B cell (primary cell): ENCODE measurements around the gene CDRT4.

Source experiments
- CTCF ChIP-seq: fragments of 200-600 bp; IDR thresholded peaks from one replicate; pipeline ENCODE4 v1.8.0; 2022; ENCODE audit warnings: antibody characterized with exemption, mild to moderate bottlenecking
- EZH2 ChIP-seq: IDR thresholded peaks from 2 replicates; pipeline ENCODE4 v1.6.1; 2012; ENCODE audit warnings: borderline replicate concordance, low read depth, mild to moderate bottlenecking, moderate library complexity, low read length; ENCODE audit not compliant: insufficient read depth, poor library complexity, severe bottlenecking

GRCh38 chr17:15508466-15508865 lies 41.0 kb upstream of the CDRT4 start:
- no peak for TF ChIP-seq CTCF
- TF ChIP-seq EZH2 = no peak
